ENCODE measurements around the gene ETFA.

Gene ETFA

DNA sequence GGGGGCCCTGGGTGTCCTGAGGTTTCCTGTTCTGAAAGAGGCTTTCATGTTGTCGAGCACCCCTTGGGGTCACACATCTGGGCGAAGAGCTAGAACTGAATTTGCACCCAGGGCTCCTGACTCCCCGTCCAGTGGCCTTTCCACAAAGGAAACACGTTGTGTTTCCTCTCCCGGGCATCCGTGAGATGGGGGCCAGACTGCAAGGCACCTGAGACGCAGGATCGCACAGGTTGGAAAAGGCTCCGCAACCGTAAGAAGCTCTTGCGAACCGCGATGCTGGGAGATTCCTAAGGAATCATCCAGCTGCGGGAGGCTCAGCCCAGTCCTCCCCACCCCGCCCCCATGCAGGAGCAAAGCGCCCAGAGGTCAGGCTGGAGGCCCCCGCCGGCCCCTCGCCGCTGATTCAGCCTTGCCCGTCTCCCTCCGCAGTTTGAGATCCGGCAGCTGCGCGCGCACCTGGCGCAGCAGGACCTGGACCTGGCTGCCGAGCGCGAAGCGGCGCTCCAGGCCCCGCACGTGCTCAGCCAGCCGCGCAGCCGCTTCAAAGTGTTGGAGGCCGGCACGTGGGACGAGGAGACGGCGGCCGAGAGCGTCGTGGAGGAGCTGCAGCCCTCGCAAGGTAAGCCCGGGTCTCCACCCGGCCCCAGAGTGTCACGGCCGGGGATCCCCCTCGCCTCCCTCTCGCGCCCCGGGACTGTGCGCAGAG lies 119.6 kb downstream of the ETFA start:
- DNase-seq: no peak

DNA sequence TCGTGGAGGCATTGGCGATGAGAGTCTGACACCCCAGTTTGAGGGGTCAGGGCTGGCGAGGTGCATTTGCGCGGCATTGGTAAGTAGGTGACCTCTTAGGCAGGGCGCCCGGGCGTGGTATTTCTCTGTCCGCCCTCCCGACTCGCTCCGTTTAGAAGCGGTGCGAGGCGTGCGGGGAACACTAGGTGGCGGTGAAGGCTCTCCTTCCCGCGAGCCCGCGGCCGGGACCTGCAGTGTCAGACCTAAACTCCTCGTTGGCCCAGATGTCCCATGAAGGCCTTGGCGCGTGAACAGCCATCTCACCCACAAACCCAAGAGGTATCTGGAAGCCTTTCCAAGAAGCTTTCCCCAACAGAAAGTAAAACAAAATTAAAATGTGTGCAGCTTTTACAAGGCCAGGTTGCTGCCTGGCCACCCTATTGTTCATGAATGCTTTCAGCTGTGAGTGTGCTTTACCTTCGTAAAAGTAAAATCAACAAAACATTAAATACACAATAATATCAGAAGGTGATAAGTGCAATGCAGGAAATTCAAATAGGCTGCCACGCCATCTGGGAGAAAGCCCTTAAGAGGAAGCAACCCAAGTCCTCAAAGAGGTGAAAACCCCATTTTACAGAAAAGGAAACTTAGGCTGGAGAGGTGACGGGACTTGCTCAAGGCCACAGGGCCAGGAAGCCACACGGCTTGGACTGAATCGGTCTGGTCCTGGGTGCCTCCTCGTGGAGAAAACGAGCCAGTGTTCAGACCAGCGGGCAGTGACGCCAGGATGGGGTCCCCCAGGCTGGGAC lies 120.3 kb downstream of the ETFA start:
- peak; percentile 55 to 67 for DNase-seq

DNA sequence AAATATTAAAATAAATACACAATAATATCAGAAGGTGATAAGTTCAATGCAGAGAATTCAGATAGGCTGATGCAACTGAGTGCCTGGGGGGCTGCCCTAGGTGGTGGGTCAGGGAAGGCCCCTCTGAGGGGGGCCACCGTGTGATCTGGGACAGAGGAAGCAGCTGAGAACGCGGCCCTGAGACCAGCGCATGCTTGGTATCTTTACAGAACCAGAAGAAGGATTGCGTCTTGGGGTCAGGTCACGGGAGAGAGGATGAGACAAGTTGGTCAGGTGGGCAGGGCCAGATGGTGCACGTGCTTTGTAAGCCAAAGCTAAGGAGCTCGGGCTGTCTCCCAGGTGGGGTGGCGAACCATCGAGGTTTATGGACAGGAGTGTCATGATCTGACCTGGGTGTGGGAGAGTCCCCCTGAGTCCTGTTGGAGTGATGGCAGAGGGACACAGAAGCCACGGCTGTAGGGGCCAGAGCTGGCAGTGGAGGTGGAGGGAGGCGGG lies 121.2 kb downstream of the ETFA start:
- no peak for DNase-seq

DNA sequence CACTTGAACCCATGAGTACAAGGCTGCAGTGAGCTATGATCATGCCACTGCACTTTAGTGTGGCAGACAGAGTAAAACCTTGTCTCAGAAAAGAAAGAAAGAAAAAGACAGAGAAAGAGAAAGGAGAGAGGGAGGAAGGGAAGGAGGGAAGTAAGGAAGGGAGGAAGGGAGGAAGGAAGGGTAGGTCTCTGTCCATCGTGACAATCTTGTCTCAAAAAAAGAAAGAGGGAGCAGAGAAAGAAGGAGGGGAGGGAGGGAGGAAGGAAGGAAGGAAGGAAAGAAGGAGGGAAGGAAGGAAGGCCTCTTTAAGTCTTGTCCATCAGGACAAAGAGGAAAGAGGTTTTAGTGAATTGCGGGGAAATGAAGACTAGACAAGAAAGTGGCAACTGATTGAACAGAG lies 122.2 kb downstream of the ETFA start:
- no peak for DNase-seq

DNA sequence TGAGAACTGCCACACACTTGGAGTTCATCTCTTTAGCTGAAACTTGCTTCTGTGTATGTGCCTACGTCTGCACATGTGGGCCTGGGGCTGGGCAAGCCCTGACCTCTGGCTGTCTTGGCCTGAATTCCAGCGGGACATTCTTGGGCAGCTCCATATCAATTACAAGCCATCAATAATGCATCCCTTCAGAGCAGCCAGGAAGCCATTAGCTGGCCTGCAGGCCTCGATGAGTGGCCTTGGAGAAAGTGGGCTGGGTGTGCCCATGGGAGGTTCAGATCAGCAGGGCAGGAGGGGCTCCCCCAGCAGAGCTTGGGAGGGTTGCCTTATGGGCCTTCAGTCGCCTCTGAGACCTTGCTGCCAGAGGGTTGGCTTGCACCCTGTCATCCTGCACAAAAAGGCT lies 124.1 kb downstream of the ETFA start:
- no peak for DNase-seq

DNA sequence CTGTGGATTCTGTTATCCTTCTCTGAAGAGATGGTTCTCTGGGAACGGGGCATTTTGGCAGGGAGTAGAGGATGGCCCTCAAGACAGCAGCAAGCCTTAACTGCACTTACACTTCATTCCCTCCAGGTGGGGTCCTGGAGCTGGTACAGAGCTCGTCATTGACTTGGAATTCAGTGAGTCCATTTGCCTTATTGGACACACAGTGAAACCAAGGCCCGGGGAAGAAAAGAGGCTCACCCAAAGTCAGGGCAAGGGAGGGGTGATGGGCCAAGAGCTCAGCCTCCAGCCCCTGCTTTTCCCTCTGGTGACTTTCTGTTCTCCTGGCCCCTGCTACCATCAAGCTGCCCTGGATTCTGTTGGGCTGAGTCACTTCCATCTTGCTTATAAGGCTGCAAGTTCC lies 125.6 kb downstream of the ETFA start:
- no peak for DNase-seq

DNA sequence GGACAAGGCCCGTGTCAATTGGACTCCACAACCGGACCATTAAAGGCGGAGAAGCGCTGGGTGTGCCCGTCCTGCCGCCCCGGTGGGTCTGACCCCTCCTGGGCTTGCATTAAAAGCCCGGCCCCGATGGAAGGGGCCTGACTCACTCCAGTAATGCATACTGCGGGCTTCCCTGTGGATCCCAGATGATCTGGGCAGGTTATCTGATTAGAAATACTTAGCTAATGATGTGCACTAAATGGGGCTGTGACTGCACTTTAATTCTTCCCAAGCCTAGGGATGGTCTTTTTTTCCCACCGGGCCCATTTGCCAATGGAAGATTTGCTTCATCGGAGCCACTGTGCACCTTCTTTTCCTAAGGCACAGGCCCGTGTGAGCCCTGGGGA lies 126.6 kb downstream of the ETFA start:
- DNase-seq: no peak

DNA sequence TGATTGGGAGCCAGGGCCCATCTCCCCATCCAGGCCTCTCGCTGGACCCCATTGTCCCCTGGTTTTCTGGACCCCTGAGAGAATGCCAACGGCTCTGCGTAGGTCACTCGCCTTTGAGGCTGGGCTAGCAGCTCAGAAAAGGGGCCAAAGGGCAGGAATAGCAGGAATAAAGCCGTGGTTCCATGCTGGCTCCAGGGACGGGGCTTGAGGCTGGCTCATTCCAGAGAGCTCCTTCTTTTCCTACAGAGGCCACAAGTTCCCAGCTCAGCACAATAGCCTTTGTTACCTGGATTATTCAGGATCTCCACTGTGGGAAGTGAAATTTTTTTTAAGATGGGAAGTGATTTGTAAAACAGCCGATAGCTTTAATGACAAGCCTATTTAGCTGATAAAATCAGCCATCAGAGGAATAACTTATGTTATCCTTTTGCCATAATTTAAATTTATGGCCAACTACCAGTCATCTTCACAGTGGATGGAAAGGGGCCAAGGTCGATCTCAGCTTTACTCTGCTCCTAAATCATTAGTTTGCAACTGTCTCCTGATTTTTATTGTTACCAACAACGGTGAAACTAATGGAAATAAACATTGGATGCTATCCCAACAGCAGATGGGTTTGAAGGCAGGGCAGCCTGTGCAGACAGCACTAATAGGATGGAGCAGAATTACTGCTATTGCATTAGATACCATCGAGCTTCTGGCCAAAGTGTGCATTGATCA lies 127.2 kb downstream of the ETFA start:
- DNase-seq: no peak

DNA sequence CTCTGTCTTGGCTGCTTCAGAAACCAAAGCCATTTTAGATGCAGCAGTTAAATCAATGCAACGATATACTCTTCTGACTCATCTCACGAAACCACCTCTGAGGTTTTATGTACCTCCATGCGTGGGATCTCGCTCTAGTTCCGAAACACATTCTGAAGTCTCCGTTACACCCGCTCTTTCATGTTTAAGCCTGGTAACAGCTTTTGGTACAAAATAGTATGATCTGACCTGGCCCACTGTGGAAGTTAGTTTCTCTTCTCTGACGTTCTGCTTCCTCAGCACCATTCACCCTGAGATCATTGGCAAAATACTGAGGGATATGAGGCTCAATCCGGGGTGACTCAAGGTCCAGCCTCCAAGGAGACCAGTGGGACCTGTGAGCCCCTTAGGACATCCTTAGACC lies 129.6 kb downstream of the ETFA start:
- no peak for DNase-seq

DNA sequence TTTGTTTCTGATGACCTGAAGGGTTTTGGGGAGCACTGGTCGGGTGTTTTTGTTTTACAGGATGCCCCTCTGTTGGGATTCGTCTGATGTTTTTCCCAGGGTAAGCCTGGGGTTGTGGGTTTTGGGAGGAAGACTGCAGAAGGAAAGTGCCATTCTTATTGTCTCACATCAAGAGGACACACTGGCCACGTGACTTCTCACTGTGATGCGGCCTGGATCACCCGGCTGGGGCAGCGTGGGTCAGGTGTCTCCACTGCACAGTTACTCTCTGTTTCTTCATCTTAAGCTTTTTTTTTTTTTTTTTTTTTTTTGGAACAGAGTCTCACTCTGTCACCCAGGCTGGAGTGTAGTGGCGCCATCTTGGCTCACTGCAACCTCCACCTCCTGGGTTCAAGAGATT lies 130.9 kb downstream of the ETFA start:
- DNase-seq: no peak

DNA sequence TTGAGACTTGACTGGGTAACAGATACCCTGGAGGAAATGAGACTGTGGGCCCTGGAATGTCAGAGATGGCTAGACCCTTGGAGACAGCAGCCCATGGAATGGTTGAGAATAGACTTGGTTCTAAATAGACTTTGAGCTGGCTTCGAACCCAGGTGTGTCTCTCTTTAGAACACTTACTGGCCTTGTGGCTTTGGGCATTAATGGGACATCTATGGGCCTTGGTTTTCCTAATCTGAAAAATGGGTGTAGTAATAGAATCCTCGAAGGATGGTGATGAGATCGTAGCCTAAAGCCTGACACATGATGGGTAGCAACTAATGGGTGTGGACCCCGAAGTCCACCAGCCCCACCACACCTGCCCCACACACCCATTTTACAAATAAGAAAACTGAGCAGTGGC lies 132.2 kb downstream of the ETFA start:
- DNase-seq: no peak

DNA sequence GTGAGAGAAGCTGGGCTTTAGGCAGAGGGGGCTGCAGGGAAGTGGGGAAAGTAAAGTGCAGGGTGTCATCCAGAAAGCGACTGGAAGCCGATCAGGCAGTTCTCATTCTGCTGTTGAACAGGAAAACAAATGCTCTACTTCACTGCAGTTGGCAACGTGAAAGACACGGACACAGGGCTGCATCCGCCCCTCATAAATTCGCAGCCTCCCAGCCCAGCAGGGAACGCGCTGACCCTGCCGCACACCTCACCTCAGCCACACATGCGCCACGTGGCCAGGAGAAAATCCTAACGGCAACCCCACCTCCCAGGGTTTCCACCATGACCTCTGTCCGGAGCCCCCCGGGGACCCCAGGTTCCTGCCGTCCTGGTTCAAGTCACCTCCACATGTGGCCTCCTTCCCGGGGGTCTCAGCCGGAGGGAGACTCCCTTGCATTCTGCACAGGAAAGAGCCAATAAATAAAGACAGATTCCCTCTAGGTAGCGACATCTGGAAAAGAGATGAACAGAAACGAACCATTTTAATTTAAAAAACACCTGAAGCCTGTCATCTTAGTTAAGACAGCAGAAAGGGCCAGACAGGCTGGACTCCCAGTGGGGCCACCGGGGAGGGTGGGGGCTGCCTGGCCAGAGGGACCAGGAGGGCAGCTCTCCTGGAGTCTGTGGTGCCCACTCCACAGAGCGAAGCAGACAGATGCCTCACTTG lies 132.8 kb downstream of the ETFA start:
- DNase-seq: no peak

DNA sequence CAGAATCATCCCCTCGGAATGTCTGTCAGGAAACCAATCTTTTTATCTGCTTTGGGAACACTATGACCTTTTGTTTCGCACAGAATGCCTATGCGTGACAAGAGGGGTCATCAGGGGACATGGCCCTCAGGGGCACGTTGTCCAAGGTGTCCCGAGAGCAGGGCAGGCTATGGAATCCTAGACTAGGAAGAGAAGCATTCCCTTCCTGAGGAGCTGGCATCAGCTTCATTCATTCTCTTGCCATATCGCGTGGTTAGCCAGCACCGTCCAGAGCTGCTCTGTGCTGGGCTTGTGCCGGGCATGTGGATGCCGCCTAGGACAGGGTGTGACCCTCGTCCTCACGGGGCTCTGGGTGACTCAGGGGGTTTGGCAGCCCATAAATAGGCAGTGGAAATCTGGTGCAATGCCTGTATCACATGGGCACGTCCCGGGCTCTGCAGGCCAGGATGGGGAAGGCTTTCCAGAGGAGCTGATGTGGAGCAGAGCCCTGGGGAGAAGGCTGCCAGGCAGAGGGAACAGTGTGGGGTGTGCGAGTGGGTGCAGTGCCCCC lies 133.7 kb downstream of the ETFA start:
- no peak for DNase-seq

DNA sequence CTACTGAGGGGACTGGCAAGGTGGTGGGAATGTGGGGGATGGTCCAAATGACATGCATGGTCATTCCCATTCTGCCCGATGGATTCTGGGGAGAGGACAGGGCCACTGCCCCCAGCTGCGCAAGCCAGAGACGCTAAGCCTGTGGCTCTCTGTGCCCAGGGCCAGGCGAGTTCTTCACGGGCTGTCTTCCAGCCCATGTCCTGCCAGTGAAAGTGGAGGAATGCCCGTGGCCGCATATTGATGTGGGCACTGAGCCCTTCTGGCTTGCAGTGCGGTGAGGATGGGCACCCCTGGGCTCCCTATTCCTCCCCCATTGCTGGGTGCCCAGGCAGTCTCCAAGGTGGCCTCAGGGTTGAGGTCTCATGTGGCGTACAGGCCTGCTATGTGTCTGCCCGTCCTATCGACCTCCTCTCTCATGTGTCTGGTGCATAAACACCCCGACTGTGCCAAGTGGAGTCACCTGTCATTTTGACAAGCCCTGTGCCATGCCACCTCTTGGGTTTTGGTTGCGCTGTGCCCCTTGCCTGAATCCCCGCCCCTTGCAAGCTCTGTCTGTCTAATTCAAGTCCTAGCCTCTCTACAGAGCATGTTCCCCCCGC lies 134.7 kb downstream of the ETFA start:
- no peak for DNase-seq

DNA sequence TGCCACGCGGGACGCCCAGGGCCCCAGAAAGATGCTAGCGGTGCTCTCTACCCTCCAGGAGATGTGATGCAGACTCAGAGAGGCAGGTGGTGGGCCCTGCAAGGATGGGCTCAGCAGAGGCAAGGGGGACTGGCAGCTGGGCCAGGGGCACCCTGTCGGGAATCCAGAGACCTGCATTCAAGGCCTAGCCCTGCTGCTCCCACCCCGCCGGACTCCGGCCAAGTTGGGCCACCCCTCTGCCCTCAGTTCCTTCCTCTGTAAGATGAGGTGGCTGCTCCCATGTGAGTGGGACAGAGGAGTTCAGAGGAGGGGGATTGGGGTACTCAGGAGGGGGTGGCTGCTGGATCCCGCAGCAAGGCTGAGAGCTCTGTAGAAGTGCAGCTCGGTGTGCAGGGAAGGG lies 135.2 kb downstream of the ETFA start:
- no peak for DNase-seq

DNA sequence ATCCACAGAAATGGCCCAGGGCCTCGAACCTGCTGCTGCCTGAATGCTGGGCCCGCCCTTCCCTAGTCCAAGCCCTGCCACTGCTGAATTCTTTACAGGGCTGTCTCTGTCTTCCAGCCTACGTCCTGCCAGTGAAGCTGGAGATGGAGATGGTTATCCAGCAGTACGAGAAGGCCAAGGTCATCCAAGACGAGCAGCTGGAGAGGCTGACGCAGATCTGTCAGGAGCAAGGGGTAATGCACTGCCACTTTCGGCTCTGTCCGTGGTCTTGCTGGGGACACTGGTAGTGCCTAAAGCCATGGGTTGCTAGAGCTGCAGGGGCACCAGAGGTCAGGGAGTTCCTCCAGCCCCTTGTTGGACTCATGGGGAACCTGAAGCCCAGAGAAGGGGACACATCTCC lies 135.8 kb downstream of the ETFA start:
- DNase-seq: no peak

DNA sequence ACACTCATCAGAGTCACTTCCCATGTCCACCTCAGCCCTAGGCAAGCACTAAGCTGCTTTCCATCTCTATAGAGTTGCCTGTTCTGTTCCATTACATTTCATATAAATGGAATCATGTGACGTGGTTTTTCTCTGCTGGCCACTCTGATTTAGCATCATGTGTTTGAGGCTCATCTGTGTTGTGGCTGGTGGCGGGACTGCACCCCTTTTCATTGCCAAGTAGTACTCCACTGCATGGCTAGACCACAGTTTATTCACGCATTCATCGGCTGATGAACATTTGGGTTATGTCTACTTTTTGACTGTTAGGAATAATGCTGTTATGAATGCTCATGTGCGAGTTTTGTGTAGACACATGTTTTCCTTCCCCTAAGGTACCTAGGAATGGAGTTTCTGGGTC lies 136.6 kb downstream of the ETFA start:
- no peak for DNase-seq

DNA sequence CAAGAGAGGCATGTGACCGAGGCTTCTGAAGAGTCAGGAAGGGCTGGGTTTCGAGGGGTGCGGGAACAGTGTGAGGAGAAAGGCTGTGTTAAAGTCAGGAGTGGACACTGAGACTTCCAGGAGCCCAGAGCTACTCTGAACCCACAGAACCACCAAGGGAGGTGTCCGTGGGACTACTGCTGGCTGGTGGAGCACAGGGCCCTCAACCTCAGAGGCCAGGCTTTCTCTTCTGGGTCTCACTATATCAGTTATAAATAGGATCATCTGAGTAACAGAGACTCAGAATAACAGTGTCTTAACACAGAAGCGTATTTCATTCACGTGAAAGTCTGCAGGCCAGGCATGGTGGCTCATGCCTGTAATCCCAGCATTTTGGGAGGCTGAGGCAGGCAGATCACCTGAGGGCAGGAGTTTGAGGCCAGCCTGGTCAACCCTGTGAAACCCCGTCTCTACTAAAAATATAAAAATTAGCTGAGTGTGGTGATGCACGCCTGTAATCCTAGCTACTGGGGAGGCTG lies 137.9 kb downstream of the ETFA start:
- DNase-seq: no peak

DNA sequence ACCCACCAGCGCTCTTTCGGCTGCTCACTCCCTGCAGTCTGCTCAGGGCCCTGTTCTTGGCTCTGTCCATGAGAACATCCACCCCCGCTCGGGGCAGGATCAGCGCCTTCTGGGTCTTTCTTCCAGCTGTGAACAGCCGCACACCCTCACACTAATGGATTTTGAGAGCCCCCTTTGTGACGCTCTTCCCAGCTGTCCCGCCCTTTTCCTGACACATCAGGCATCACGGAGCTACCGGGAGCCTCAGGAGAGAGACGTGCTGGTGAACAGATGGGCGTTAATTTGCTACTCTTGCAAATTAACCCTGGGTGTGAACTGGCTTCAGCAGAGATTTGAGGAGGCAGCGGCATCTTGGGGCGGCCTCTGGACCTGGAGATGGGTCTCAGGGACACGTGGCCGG lies 138.5 kb downstream of the ETFA start:
- DNase-seq: no peak

DNA sequence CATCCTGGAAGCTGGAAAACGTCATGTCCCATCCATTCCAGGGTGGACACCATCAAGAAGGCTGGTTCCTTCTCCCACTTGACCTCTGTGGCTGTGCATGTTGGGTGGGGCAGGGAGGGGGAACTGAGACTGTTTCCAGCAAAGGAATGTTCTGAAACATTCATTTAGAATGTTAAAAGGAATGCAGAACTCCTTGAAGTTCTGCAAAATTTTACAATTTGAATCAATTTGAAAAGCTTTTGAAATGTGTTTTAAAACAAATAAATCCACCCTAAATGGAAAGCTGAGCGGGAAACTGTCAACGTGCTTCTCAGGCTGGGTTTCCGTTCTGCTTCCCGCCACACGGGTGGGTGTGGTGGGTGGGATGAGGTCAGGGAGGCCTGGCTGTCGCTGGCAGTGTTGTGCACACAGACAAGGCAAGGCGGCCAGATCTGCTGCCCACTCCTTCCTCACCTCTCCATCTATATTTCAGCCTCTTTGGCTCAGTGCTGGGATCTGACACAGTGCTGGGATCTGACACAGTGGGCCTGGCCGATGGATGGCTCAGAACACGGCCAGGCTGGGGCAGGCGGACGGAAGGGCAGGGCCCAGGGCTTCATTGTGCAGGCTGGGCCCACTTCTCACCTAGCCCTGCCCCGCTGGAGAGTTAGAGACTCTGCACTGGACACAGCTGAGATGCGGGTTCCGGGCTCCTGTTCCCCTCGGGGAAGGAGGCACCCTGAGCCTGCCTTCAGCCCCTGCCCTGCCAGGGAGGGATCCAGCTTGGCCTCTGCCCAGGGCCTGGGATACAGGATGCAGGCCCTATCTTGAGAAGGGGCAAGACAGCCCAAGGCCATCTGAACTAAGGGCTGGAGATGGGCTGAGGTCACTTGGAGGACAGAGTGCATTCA lies 141.1 kb downstream of the ETFA start:
- no peak for DNase-seq

DNA sequence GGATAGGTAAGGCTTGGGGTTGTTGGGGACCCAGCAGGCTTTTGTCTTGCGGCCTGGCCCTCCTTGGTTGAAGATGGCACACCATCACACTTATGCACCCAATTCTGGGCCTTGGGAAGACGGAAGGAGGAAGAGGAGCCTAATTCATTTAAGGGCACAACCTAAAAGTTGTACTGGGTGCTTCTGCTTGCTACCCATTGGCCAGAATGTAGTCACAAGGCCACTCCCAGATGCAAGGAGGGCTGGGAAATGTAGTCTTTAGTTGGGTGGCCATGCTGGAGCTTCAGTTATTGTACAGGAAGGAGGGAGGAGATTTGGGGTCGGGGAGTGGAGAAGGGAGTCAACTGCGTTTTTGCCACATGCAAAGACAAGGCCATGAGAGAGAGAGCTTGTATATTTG lies 142.3 kb downstream of the ETFA start:
- no peak for DNase-seq

Data from hippocampal formation (tissue), 2 donors.